ENCODE results near the gene KCNH2.

DNA sequence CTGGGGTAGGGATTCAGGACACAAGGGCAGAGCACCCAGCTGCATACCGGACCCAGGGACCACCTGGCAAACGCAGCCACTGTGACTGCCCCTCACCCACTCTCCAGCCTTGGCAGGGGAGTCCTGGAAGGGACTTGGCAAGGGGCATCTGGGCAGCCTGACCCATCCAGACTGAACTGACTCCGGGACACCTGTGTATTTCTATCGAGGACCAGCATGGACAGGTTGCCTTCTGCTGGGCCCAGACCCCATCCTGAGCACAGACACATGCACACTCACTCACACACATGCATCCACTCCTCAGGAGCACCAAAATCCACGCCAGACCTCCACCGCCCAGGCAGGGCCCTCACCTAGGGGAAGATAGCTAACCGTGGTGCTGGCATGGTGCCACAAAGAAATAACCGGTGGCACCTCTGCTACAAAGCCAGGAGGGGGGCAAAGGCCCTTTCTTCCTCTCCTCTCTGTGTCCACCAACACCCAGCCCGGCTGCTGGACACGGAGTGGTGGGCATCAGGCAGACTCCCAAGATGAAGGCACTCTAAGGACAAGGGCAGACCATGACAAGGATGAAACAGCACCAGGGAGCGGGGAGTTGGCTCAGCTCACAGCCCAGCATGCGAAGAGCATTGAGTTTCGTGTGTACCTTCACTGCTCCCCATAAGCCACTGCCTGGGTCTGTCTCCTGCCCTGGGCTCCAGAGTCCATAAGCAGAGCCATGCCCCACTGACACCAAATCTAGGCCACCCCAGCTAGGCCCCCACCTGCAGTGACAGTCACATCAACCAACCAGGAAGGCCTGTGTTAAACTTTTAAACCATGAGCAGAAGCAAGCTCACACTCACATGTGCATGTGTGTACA, 35.3 kb downstream of the KCNH2 start:
- TF ChIP-seq, protein P1, sequence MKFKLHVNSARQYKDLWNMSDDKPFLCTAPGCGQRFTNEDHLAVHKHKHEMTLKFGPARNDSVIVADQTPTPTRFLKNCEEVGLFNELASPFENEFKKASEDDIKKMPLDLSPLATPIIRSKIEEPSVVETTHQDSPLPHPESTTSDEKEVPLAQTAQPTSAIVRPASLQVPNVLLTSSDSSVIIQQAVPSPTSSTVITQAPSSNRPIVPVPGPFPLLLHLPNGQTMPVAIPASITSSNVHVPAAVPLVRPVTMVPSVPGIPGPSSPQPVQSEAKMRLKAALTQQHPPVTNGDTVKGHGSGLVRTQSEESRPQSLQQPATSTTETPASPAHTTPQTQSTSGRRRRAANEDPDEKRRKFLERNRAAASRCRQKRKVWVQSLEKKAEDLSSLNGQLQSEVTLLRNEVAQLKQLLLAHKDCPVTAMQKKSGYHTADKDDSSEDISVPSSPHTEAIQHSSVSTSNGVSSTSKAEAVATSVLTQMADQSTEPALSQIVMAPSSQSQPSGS (IDR thresholded peaks at IDR 0.05; ENCODE audit: low read length) = no peak
- no peak for TF ChIP-seq EGR1 (IDR thresholded peaks at IDR 0.05; ENCODE audit: borderline replicate concordance in 1 of 2, low read depth in 2 of 2, low read length in 2 of 2)
- TF ChIP-seq, protein P2, sequence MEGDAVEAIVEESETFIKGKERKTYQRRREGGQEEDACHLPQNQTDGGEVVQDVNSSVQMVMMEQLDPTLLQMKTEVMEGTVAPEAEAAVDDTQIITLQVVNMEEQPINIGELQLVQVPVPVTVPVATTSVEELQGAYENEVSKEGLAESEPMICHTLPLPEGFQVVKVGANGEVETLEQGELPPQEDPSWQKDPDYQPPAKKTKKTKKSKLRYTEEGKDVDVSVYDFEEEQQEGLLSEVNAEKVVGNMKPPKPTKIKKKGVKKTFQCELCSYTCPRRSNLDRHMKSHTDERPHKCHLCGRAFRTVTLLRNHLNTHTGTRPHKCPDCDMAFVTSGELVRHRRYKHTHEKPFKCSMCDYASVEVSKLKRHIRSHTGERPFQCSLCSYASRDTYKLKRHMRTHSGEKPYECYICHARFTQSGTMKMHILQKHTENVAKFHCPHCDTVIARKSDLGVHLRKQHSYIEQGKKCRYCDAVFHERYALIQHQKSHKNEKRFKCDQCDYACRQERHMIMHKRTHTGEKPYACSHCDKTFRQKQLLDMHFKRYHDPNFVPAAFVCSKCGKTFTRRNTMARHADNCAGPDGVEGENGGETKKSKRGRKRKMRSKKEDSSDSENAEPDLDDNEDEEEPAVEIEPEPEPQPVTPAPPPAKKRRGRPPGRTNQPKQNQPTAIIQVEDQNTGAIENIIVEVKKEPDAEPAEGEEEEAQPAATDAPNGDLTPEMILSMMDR (IDR thresholded peaks at IDR 0.05 in 2 of 3, conservative IDR thresholded peaks at IDR 0.05 in 1 of 3; ENCODE audit: control insufficient read depth in 2 of 3, extremely low read depth in 1 of 3, insufficient read depth in 1 of 3, low read depth in 3 of 3, low read length in 3 of 3) = no peak
- TF ChIP-seq EZH2 (IDR thresholded peaks at IDR 0.05; ENCODE audit: borderline replicate concordance, control insufficient read depth, low read depth, low read length) = no peak
- no peak for TF ChIP-seq HDAC2 (IDR thresholded peaks at IDR 0.05)
- TF ChIP-seq FOXK2 (IDR thresholded peaks at IDR 0.05) = no peak
- no peak for TF ChIP-seq CREB1 (IDR thresholded peaks at IDR 0.05; ENCODE audit: low read depth)
- TF ChIP-seq EP300 (IDR thresholded peaks at IDR 0.05; ENCODE audit: borderline replicate concordance in 1 of 2, control insufficient read depth in 1 of 2, low read depth in 2 of 2, low read length in 2 of 2) = no peak
- TF ChIP-seq TCF7 (IDR thresholded peaks at IDR 0.05; ENCODE audit: borderline replicate concordance) = no peak
- no peak for TF ChIP-seq CBFB (IDR thresholded peaks at IDR 0.05; ENCODE audit: low read depth)
- TF ChIP-seq, protein P3, sequence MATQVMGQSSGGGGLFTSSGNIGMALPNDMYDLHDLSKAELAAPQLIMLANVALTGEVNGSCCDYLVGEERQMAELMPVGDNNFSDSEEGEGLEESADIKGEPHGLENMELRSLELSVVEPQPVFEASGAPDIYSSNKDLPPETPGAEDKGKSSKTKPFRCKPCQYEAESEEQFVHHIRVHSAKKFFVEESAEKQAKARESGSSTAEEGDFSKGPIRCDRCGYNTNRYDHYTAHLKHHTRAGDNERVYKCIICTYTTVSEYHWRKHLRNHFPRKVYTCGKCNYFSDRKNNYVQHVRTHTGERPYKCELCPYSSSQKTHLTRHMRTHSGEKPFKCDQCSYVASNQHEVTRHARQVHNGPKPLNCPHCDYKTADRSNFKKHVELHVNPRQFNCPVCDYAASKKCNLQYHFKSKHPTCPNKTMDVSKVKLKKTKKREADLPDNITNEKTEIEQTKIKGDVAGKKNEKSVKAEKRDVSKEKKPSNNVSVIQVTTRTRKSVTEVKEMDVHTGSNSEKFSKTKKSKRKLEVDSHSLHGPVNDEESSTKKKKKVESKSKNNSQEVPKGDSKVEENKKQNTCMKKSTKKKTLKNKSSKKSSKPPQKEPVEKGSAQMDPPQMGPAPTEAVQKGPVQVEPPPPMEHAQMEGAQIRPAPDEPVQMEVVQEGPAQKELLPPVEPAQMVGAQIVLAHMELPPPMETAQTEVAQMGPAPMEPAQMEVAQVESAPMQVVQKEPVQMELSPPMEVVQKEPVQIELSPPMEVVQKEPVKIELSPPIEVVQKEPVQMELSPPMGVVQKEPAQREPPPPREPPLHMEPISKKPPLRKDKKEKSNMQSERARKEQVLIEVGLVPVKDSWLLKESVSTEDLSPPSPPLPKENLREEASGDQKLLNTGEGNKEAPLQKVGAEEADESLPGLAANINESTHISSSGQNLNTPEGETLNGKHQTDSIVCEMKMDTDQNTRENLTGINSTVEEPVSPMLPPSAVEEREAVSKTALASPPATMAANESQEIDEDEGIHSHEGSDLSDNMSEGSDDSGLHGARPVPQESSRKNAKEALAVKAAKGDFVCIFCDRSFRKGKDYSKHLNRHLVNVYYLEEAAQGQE (IDR thresholded peaks at IDR 0.05; ENCODE audit: low read depth, low read length) = no peak
